Stimulated activated CD4-positive, alpha-beta T cell treated with anti-CD3 and anti-CD28 coated beads, TNF-alpha, amount 100 ng/mL, for 48 hours (primary cell): Measurements from ENCODE around the gene CEP112.

ENCODE experiments used
- DNase-seq, 3 donors: peaks; one replicate each; pipeline ENCODE4 v3.0.0-alpha.2; 2020; ENCODE audit warnings: low read depth in 3 of 3

CEP112 gene

DNA sequence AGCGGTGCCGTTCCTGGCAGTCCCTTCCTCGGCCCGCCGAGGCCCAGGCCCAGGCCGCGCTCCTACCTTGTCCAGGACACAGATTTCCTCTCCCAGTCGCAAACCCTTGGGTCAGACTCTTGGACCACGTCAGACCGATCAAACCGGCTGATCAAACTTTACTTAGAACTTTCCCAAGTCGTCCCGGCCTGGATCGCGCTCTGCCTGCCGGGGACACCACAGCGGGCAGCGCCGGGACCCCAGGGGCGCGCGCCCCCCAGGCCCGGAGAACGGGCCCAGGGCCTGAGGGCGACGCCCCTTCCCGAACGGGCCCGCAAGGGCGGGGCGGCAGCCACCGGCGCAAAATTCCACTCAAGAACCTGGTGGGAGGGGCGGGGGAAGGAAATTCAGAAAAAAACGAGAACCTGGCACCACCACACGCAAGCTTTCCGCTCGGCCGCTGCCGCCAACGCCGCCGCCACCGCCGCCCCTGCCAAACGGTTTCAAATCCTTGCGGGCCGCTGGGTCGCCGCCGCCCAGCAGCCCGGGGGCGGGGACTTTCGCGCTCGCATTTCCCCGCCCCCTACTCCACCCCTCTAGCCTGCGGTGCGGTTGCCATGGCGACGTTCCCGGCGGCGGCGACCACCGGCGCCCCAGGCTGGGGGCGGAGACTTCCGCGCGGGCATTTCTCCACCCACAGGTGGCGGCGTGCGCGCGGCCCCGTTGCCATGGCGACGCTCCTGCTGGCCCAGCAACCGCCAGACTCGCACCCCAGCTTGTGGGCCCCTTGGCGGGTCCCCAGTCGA is at the start of gene CEP112:
CEP112 (minus strand) TSS at position 541 of the 785 bp plus-strand sequence.
- peak; percentile 61 to 75 (median 72) for DNase-seq

DNA sequence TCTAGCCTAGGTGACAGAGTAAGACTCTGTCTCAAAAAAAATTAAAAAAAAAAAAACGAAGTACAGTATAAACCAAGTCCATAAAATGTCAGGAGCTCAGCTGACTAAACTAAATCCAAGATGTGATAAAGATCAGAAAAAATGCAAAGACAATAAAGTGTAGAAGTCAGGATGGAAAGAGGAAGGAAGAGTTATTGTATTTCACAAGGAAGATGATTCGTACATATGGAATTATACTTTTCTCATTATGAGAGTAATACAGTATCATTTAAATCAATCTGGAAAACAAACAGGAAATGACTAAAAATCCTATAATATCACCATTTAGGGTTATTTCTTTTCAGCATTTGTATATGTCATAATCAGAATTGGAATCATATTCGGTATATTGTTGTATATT is 48.7 kb upstream of the CEP112 start:
- DNase-seq, result no peak

GRCh38 chr17:66240013-66240412 is 48.1 kb upstream of the CEP112 start:
- DNase-seq, result no peak

- DNase-seq, result no peak
Observed at GRCh38 chr17:66235377-66235994, 43.6 kb upstream of the CEP112 start.

- no peak for DNase-seq
Observed at GRCh38 chr17:66234611-66235010, 42.7 kb upstream of the CEP112 start.

- no peak for DNase-seq
Observed at GRCh38 chr17:66233023-66233753, 41.3 kb upstream of the CEP112 start.

- no peak for DNase-seq
Observed at GRCh38 chr17:66230922-66231591, 39.1 kb upstream of the CEP112 start.

DNA sequence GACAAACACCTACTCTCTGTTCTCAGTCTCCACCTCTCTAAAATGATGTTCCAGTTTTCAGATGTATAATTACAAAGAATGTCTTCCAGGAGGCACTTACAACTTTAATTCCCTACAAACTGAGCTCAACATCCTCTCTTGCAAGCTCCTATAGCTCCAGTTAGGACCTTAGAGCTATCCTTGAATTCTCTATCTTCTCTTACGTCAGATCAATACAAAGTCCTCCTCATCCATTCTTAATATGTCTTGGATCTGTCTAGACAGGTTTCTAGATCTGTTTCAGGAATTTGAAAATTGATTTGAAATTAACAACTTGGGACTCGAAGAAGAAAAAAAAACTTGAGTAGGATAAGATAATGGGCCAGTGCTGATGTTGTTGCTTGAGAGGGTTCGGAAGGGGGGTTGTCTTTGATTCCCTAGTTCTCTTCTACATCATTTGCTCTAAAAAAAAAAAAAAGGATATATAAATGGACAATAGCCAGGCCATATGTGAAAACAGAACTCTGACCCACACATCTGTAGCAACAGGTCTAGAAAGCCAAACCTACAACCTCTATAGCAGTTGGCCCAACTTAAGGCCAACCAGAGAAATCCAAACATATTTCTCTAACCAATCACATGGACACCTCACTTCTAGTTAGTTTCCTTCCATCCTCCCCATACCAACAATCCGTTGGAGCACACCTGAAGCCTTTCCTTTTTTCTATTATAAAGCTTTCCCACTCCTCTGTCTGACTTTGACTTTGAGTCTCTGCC is 38.0 kb upstream of the CEP112 start:
- DNase-seq, result no peak

DNA sequence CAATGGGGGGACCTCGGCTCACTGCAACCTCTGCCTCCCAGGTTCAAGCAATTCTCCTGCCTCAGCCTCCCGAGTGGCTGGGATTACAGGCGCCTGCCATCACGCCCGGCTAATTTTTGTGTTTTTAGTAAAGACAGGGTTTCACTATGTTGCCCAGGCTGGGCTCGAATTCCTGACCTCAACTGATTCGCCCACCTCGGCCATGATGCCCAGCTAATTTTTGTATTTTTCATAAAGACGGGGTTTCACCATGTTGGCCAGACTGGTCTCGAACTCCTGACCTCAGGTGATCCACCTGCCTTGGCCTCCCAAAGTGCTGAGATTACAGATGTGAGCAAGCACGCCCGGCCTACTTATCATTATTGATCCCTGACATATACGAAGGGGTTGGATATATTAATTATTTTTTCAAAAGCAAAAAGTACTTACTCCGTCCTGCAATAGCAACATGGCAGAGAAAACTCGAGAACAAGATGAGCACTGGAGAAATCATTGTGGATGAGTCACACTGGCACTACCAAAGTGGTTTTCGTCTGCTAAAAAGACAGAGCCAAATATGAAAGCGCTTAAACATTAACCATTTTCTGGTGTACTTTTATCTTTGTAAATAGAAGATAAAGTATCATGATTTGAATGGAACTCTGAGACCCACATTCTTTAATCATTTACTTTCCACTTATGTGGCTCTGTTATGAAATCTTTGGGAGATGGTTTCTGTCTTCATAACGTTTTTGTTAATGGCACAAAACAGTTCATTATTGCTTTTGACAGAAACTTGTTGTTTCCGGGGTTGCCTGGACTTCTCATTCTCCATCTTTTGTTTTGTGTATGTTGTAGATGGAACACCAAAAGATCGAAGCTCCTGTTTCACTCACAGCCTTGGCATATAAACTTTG is 37.2 kb upstream of the CEP112 start, which contains the start of gene APOH:
APOH (minus strand) TSS at position 529 of the 896 bp plus-strand sequence; CDS start at position 493, 36 bp downstream.
- DNase-seq, result no peak

DNA sequence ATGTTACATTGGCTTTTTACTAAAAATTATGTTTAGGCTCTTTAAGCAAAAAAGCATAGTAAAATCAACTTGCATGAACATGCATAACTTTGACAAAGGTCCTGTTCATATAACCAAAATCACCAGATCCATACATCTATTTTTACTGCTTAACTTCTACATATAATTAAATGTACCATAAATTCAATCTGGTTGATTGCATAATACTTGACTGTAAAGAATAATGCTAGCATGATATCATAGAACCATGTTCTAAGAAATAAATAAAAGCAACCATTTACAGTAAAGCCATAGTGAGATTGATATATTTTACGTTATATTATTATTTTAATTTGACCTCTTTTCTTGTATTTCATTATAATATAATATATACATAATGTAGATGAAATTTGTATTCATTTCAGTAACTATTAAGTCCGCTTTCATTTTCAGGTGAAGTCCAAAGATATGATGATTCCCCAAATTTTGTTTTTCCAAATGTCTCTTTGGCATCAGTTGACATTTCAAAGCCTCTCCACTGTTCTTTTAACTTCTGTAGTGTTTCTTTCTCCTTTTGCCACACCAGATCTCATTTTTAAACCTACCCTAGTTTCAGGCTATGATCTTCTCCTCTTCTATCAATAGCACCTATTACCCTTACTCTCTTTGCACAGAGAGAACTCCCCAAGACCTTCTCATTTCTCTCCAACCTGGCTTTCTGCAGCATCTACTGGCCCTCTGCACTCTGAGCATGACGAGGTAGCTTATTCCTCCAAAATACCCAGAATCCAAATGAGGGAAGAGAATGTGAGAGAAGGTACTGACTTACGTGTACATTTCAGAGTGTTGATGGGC is 35.5 kb upstream of the CEP112 start:
- no peak for DNase-seq

- no peak for DNase-seq
Observed at GRCh38 chr17:66222798-66223350, 30.9 kb upstream of the CEP112 start.

DNA sequence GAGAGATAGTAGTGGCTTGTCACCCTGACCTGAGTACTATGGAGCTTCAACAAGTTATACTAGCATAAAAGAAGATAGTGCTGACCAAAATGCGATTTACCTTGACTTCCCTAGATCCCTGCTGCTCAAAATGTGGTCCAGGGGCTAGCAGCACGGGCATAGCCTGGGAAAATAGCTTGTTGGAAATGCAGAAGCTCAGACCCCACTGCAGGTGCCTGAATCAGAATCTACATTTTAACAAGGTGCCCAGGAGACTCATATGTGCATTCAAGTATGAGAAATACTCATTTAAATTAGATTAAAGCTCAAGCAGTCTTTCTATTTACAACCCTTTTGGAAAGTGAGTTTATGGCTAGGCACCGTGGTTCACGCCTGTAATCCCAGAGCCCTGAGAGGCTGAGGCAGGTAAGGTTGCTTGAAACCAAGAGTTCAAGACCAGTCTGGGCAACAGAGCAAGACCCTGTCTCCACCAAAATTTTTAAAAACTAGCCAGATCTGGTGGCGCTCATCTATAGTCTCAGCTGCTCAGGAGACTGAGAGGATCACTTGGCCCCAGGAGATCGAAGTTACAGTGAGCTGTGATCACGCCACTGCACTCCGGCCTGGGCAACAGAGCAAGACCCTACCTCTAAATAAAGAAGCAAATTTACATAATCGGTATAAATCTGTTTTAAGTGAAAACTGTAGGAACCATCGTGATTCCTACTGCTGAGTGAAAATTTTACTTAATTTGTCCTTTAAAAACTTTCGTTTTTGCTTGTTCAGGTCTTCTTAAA is 30.0 kb upstream of the CEP112 start:
- DNase-seq, result no peak

DNA sequence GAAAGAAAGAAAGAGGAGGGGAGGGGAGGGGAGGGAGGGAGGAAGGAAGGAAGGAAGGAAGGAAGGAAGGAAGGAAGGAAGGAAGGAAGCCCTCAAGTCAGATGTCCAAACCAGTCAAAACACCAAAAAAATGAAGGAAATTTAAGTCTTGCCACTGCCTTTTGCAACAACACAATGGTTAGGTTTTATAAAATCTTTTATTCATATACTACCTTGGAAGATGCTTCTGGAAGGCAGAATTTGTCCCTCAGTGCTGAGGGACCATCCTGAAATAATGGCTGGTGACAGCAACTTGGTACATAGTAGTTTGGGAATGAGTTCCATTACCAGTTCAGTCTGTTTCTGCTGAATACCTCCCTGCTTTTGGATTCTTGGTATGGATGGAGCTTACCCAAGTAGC is 29.4 kb upstream of the CEP112 start:
- DNase-seq, result no peak

DNA sequence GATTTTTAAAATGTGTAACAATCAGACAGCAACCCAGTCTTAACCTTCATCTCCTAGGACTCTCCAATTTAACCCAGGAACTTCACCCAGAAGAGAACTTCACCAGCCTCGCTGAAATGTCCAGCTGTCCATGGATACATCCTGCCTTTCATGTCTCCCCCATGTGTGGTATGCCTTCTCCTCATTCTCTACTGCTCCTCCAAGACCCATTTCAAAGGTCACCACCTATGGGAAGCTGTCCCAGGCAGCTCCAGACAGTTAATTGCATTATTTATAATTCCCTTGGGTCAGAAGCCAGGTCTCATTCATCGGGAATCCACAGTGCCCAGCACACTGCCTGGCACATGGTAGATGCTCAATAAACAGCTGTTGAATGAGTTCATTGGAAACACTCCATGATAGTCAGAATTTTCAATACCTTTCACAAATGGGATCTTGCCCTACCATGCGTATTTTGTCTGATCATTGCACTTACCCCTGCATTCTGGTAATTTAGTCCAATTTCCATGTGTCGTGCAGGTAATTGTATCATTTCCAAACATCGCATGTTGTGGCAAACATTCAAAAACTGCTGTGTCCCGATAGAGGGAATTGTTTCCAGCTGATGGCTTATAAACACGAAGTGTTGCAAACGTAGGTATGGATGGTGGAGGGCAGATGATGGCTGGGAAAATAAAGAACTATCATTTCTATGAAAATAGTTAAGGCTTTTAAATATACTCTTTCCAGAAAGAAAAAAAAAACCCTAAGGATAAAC is 28.3 kb upstream of the CEP112 start:
- no peak for DNase-seq

GRCh38 chr17:66215529-66215911 is 23.6 kb upstream of the CEP112 start:
- no peak for DNase-seq

- no peak for DNase-seq
Observed at GRCh38 chr17:66214884-66215528, 23.1 kb upstream of the CEP112 start.
